ENCODE measurements around the gene FANCL. TPM values are rescaled to one million over a fixed set of nuclear protein-coding genes. Genes with fewer than 3 reads are reported as not detected.

The FANCL gene
- total RNA-seq, 2 donors from 2014 or later, result 23.7 to 36.4 TPM

DNA sequence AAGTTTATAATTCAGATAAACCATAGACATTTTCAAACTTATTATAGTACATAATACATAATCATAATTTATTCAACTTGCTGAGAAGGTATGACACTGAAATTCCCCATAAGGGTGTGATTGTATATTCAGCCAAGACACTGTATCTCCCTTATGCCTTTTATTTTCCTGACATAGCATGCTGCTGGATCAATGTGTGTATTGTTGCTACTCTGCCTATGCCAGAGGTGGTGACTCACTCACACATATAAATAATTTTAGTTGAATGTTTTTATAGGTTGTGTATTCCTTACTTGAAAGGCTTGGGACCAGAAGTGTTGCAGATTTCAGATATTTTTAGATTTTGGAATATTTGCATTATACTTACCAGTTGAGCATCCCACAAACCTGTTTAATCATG, 107.7 kb downstream of the FANCL start:
- Histone ChIP-seq H3K4me3 (no peak overlapping the region), H3K36me3 (no peaks in the 10 kb centered on the region), H3K9me3 (no peaks in the 10 kb centered on the region), H3K27me3 (replicated peaks; ENCODE audit: insufficient read depth) (no peaks in the 10 kb centered on the region), H3K4me1 (replicated peaks) (peaks cover 7% of the 10 kb centered on the region), H3K27ac (no peak overlapping the region)
- intact Hi-C loops (cut with DNase I), result no loop called here
- DNase-seq (ENCODE audit: low spot score), result no peak
- TF ChIP-seq, protein P1, sequence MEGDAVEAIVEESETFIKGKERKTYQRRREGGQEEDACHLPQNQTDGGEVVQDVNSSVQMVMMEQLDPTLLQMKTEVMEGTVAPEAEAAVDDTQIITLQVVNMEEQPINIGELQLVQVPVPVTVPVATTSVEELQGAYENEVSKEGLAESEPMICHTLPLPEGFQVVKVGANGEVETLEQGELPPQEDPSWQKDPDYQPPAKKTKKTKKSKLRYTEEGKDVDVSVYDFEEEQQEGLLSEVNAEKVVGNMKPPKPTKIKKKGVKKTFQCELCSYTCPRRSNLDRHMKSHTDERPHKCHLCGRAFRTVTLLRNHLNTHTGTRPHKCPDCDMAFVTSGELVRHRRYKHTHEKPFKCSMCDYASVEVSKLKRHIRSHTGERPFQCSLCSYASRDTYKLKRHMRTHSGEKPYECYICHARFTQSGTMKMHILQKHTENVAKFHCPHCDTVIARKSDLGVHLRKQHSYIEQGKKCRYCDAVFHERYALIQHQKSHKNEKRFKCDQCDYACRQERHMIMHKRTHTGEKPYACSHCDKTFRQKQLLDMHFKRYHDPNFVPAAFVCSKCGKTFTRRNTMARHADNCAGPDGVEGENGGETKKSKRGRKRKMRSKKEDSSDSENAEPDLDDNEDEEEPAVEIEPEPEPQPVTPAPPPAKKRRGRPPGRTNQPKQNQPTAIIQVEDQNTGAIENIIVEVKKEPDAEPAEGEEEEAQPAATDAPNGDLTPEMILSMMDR (IDR thresholded peaks at IDR 0.05), result no peak
- TF ChIP-seq POLR2AphosphoS5 (IDR thresholded peaks at IDR 0.05), result no peak
- TF ChIP-seq POLR2A (IDR thresholded peaks at IDR 0.05), result no peak

DNA sequence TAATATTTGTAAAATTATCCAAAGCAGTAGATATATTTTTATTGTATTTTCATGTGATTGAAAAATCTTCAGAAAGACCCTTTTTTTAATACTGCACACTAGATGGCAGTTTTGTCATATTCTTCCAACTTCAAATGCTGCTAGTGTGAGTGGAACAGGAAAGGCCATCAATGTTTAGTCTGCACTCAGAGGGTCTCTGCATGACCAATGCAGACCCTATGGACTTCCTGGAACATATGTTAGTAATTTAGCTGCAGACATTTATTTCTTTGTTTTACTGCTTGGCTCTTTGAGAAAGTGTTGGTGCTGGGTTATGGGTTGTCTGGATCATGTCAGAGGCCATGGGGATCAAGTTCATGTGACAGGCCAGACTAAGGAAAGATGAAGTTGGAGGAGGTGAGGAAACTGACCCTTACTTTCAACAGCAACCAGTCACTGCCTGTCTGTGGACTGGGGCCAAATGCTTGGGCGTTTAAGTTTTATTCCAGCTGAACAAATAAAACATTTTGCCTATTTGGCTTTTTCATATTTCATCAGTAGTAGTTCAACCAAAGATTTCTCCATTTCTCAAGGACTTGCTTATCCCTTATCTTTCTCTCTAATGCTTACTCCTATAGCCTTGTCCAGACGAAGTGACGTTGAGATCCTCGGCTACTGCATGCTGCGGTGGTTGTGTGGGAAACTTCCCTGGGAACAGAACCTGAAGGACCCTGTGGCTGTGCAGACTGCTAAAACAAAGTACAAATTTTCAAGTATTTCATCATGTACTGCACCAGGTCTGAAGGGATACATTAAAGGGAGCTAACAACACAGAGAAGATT, 109.7 kb downstream of the FANCL start:
- Histone ChIP-seq H3K4me3 (no peak overlapping the region), H3K4me1 (replicated peaks) (peaks cover 7% of the 10 kb centered on the region), H3K27ac (no peak overlapping the region), H3K9me3 (no peaks in the 10 kb centered on the region), H3K36me3 (no peaks in the 10 kb centered on the region), H3K27me3 (replicated peaks; ENCODE audit: insufficient read depth) (no peaks in the 10 kb centered on the region)
- no peak for TF ChIP-seq POLR2AphosphoS5 (IDR thresholded peaks at IDR 0.05)
- TF ChIP-seq POLR2A (IDR thresholded peaks at IDR 0.05), result no peak
- TF ChIP-seq, protein P1 (IDR thresholded peaks at IDR 0.05), result no peak
- WGBS, result 45% methylated on average over 5 of the region's 5 CpGs
- DNase-seq (ENCODE audit: low spot score), result no peak
- intact Hi-C loops (cut with DNase I), result no loop called here

DNA sequence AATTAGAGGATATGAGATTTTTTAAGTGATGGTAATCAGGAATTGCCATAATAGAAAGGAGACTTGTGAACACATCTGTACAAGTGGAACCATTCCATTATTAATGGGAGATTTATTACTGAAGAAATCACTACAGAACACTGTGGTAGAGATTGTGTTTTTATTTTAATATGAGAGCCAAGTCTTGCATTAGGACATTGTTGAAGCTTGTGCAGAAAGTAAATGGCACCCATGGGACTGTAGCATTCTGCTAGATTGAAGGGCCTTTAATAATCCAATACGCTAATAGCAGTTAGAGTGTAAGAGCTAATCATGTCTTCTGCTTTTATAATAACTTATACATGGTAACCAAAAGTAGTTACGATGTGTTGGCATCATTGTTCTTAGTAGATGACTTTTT, 110.9 kb downstream of the FANCL start:
- TF ChIP-seq, protein P1 (IDR thresholded peaks at IDR 0.05), result no peak
- no peak for TF ChIP-seq POLR2AphosphoS5 (IDR thresholded peaks at IDR 0.05)
- no peak for TF ChIP-seq POLR2A (IDR thresholded peaks at IDR 0.05)
- peaks cover 7% of the 10 kb centered on the region for H3K4me1 ChIP-seq (replicated peaks)
- 93% methylated on average over 2 of the region's 2 CpGs for WGBS

DNA sequence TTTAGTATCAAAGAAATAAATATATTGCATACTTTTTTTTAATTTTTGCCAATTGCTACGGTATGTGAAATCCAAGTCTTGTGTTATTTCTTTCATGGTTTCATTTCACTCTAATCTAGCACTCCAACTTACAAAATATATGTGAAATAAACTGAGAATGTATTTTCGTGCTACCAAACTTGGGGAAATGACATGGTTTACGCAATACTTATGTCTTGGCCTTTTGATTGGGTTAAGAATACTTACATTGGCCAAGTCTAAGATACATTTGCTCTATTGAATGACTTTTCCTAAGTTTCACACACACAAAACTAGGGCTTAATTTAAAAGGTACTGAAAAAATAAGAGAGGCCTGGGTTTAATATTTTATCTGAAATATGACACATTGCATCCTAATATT, 114.0 kb downstream of the FANCL start:
- no peaks in the 10 kb centered on the region for H3K27me3 ChIP-seq (replicated peaks; ENCODE audit: insufficient read depth)
- H3K9me3 ChIP-seq, result no peaks in the 10 kb centered on the region
- H3K36me3 ChIP-seq, result no peaks in the 10 kb centered on the region
- intact Hi-C loops (cut with DNase I), result no loop called here
- H3K27ac ChIP-seq, result no peak overlapping the region
- peaks cover 7% of the 10 kb centered on the region for H3K4me1 ChIP-seq (replicated peaks)
- WGBS, result 96% methylated on average over 3 of the region's 3 CpGs
- DNase-seq (ENCODE audit: low spot score), result no peak
- TF ChIP-seq POLR2A (IDR thresholded peaks at IDR 0.05) (no peak), POLR2AphosphoS5 (IDR thresholded peaks at IDR 0.05) (no peak)
- TF ChIP-seq, protein P1 (IDR thresholded peaks at IDR 0.05), result no peak
- H3K4me3 ChIP-seq, result no peak overlapping the region

More for the DNA sequence above, 110.9 kb downstream of the FANCL start:
- Histone ChIP-seq H3K27ac (no peak overlapping the region), H3K4me3 (no peak overlapping the region), H3K36me3 (no peaks in the 10 kb centered on the region), H3K27me3 (replicated peaks; ENCODE audit: insufficient read depth) (no peaks in the 10 kb centered on the region), H3K9me3 (no peaks in the 10 kb centered on the region)
- intact Hi-C loops (cut with DNase I), result no loop called here
- DNase-seq (ENCODE audit: low spot score), result no peak

DNA sequence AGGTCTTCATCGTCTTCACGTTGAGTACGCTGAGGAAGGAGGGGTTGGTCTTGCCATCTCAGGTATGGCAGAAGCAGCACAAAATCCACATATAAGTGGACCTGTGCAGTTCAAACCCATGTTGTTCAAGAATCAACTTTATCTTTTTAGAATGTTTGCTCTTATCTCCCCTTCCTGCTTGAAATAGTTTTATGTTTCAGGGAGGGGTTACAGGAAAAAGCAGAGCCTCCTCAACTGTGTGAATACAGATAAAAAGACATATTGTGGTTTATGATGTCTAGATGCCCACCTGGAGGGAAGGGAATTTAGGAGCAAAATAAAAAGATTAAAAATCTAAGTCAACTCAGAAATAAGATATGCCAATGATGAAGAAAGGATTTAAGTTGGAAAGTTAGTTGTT, 118.6 kb downstream of the FANCL start:
- intact Hi-C loops (cut with DNase I), result no loop called here

More for the DNA sequence above, 118.6 kb downstream of the FANCL start:
- no peak overlapping the region for H3K27ac ChIP-seq
- H3K27me3 ChIP-seq (replicated peaks; ENCODE audit: insufficient read depth), result no peaks in the 10 kb centered on the region
- no peak overlapping the region for H3K4me3 ChIP-seq
- no peaks in the 10 kb centered on the region for H3K9me3 ChIP-seq
- TF ChIP-seq, protein P1 (IDR thresholded peaks at IDR 0.05), result no peak
- TF ChIP-seq POLR2A (IDR thresholded peaks at IDR 0.05) (no peak), POLR2AphosphoS5 (IDR thresholded peaks at IDR 0.05) (no peak)
- H3K4me1 ChIP-seq (replicated peaks), result no peaks in the 10 kb centered on the region
- 96% methylated on average over 3 of the region's 3 CpGs for WGBS
- no peaks in the 10 kb centered on the region for H3K36me3 ChIP-seq
- no peak for DNase-seq (ENCODE audit: low spot score)
